ENCODE measurements around the gene IL18R1. TPM values are rescaled to one million over a fixed set of nuclear protein-coding genes. Genes with fewer than 3 reads are reported as not detected.
"Not testable (repeated sequence)": the region's sequence is repeated elsewhere in the genome, so short reads cannot be mapped to it uniquely, and the experiment has no call there.

The IL18R1 gene, protein sequence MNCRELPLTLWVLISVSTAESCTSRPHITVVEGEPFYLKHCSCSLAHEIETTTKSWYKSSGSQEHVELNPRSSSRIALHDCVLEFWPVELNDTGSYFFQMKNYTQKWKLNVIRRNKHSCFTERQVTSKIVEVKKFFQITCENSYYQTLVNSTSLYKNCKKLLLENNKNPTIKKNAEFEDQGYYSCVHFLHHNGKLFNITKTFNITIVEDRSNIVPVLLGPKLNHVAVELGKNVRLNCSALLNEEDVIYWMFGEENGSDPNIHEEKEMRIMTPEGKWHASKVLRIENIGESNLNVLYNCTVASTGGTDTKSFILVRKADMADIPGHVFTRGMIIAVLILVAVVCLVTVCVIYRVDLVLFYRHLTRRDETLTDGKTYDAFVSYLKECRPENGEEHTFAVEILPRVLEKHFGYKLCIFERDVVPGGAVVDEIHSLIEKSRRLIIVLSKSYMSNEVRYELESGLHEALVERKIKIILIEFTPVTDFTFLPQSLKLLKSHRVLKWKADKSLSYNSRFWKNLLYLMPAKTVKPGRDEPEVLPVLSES
- 4.5 TPM for total RNA-seq

DNA sequence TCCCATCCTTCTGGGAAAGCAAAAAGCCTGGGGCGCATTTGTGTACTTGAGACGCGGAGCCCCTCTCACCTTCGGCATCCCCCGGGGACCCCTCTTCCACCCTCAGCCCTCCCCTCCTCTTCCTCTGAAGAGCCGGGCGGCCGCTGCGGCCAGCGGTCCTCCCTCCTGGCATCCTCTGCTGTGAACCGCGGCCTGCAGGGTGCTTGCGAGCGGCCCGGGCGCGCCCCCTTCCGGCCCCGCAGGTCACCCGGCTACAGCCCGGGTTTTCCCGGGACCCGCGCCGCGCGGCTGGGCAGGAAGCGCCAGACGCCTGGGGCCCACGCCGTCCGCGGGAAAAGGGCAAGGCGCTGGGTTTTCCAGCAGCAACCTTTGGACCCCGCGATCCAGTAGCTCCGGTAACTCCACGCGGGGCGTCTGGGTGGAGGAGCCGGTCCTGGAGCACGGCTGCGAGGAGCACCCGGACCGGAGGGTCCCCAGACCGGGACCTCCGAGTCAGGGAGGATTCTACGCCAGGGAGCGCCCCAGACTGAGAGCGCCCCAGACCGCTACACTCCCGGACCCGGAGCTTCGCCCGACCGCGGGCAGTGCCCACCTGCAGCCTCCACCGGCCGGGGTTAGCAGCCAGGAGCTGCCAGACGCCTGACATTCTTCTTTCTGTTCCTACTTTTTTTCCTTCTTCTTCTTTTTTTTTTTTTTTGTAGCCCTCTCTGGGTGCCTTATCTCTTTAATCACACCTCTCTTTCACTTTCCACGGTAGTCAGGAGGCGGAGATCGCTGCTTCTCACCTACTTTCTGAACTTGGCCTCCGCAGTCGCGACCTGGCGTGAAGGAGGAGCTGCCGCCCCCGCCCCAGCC is at the start of gene IL18R1:
Gene IL18R1, plus strand, starts transcription at position 271 of the 855 bp plus-strand sequence. CDS start 6,865 bp downstream, outside the sequence.
- DNase-seq: peak; percentile 29

DNA sequence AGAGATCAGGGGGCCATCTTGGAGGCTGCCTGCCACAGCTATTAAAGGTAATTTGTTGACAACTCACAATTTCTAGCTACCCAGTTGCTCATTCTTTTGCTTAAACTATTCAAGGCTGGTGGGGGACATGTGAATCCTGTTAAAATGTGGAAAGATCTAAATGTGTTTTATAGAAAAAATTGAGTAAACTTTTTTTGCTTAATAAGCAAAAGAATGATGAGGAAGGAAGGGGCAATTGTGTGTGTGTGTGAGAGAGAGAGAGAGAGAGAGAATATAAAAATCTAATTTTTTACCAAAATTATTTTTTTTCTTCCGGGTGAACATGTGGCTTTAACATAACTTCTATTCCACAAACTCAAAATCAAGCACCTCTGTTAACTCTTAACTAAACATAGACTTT is 49.5 kb upstream of the IL18R1 start:
- DNase-seq: no peak

- no peak for DNase-seq
Observed at GRCh38 chr2:102310964-102311640, 44.5 kb upstream of the IL18R1 start, which contains the start of gene IL1RL1. IL1RL1 (plus strand) TSS chr2:102311563; CDS start chr2:102338265, 26,702 bp downstream.

DNA sequence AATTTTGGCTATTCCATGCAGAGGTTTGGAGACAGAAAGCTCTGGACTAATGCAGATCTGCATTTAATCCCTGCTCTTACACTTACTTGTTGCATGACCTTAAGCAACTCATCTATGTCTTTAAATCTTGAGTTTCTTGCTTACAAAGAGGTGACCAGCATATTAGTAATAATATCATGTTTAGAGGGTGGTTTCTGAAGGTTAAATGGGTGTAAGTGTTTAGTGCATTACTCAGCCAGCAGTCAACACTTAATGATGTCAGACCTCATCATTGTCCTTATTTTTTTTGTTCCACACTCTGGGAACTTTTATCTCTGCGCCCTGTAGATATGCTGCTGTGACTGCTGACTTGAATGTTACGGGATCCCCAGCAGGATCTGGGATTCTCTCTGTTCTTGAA is 42.6 kb upstream of the IL18R1 start:
- no peak for DNase-seq

- no peak for DNase-seq
Observed at GRCh38 chr2:102313471-102313870, 42.1 kb upstream of the IL18R1 start.

DNA sequence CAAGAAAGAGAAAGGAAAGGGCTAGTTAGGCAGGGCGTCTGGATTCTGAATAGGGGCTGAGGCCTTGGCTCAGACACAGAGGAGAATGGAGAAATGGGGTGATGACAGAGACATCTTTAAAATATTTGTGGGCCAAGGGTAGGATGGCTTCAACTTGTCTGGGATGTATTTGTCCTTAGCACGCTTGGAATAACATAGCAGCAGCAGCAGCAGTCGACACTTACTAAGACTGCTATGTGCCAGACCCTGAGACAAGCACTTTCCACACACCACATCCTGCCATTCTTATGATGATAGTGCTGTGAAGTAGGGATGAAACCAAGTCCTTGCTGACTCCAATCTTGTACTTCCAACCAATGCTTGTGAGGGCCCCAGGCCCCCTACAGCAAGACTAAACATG is 41.6 kb upstream of the IL18R1 start:
- no peak for DNase-seq

GRCh38 chr2:102315921-102316320 is 39.7 kb upstream of the IL18R1 start:
- DNase-seq: no peak

GRCh38 chr2:102317715-102318114 is 37.9 kb upstream of the IL18R1 start:
- DNase-seq: no peak

DNA sequence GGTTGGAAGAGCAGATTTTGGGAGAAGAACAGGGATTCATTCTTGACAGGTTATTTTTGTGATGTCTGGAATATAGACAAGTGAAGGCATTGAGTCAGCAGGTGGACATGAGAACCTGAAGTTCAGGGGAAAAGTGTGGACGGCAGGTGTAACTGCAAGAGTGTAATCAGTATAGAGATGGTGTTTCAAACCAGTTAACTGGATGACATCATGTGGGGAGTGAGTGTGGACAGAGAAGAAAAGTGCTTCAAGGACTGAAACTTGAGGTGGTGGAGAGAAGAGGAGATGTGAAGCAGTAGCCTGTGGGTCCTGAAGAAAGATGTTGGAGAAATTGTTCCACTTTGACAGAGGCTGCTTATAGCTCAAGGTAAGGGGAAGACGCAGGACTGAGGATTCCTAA is 37.2 kb upstream of the IL18R1 start:
- no peak for DNase-seq

- DNase-seq: no peak
Observed at GRCh38 chr2:102321941-102322719, 33.5 kb upstream of the IL18R1 start.

DNA sequence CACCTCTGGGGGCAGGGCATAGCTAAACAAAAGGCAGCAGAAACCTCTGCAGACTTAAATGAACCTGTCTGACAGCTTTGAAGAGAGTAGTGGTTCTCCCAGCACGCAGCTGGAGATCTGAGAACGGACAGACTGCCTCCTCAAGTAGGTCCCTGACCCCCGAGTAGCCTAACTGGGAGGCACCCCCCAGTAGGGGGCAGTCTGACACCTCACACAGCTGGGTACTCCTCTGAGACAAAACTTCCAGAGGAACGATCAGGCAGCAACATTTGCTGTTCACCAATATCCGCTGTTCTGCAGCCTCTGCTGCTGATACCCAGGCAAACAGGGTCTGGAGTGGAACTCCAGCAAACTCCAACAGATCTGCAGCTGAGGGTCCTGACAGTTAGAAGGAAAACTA is 30.7 kb upstream of the IL18R1 start:
- DNase-seq: not testable (repeated sequence)

GRCh38 chr2:102331311-102331980 is 24.1 kb upstream of the IL18R1 start:
- peak; percentile 22 for DNase-seq

- DNase-seq: no peak
Observed at GRCh38 chr2:102334486-102334885, 21.1 kb upstream of the IL18R1 start.

- DNase-seq: no peak
Observed at GRCh38 chr2:102335871-102336366, 19.7 kb upstream of the IL18R1 start.

- no peak for DNase-seq
Observed at GRCh38 chr2:102336502-102336945, 19.1 kb upstream of the IL18R1 start.

GRCh38 chr2:102337012-102337411 is 18.6 kb upstream of the IL18R1 start:
- DNase-seq: no peak

GRCh38 chr2:102337481-102338386 is 17.9 kb upstream of the IL18R1 start:
- DNase-seq: no peak

GRCh38 chr2:102340778-102341177 is 14.8 kb upstream of the IL18R1 start:
- DNase-seq: no peak

GRCh38 chr2:102342888-102343287 is 12.7 kb upstream of the IL18R1 start:
- DNase-seq: no peak

- DNase-seq: no peak
Observed at GRCh38 chr2:102344397-102344796, 11.2 kb upstream of the IL18R1 start.

Measured in skin of body (tissue), 2 donors.